Uterus (tissue), 4 donors: ENCODE results near the gene PDGFD. TPM values are rescaled to one million over a fixed set of nuclear protein-coding genes. Genes with fewer than 3 reads are reported as not detected.

Experiments used
- DNase-seq, 2 donors: peaks; one replicate each; pipeline ENCODE4 v3.0.0-alpha.2; 2019 to 2020
- H3K27ac ChIP-seq, 2 donors: fragments of 200-600 bp; sonication (generic); 1 replicate in 1 of 2; 2 replicates in 1 of 2; pipeline ENCODE4 v1.5.1; 2016 to 2018
- H3K27me3 ChIP-seq, 2 donors: fragments of 200-600 bp; sonication (generic); one replicate each; pipeline ENCODE4 v1.5.1; 2018 to 2019; ENCODE audit warnings: control low read depth in 1 of 2
- H3K36me3 ChIP-seq, 2 donors: fragments of 200-600 bp; sonication (generic); one replicate each; pipeline ENCODE4 v1.5.1; 2019; ENCODE audit warnings: control low read depth in 1 of 2
- H3K4me1 ChIP-seq, 2 donors: fragments of 200-600 bp; sonication (generic); one replicate each; pipeline ENCODE4 v1.5.1; 2018 to 2019; ENCODE audit warnings: control low read depth in 1 of 2
- H3K4me3 ChIP-seq, 2 donors: fragments of 200-600 bp; sonication (generic); 1 replicate in 1 of 2; 2 replicates in 1 of 2; pipeline ENCODE4 v1.5.1; 2018 to 2019; ENCODE audit warnings: mild to moderate bottlenecking in 1 of 2
- H3K9me3 ChIP-seq, 2 donors: fragments of 200-600 bp; sonication (generic); one replicate each; pipeline ENCODE4 v1.5.1; 2019; ENCODE audit warnings: control low read depth in 1 of 2
- CTCF ChIP-seq, 4 experiments: fragments of 200-600 bp in 2 of 4; fragments of 450-650 bp in 2 of 4; sonication (generic) in 2 of 4; IDR thresholded peaks; one replicate each; pipeline ENCODE4 v1.5.1; 2016 to 2019; ENCODE audit warnings: antibody characterized with exemption in 4 of 4, mild to moderate bottlenecking in 2 of 4, moderate library complexity in 1 of 4
- POLR2A ChIP-seq, 2 donors: fragments of 450-650 bp; IDR thresholded peaks; one replicate each; pipeline ENCODE4 v1.6.1; 2016; ENCODE audit warnings: antibody characterized with exemption in 2 of 2, mild to moderate bottlenecking in 1 of 2, moderate library complexity in 1 of 2
- intact Hi-C: fragments of 100-400 bp; cut with DNase I; formaldehyde crosslinking; loops from one replicate; pipeline ENCODE4 v1.15.1; 2023; ENCODE audit warnings: low total_unique reads
- total RNA-seq, 4 donors: library from RNA; depleted of rRNA in 3 of 4; stranded (reverse); fragments of >200 nt in 3 of 4; gene quantifications; one replicate each; pipeline versions ENCODE4 v1.1.0 to v1.2.4, GENCODE V29; 2014 to 2023
- donor health status: DM: yes; HTN: yes; CAD: no.

Gene PDGFD
- total RNA-seq, 4 donors from 2014 or later, result 2.8 to 57.9 (median 23.9) TPM

DNA sequence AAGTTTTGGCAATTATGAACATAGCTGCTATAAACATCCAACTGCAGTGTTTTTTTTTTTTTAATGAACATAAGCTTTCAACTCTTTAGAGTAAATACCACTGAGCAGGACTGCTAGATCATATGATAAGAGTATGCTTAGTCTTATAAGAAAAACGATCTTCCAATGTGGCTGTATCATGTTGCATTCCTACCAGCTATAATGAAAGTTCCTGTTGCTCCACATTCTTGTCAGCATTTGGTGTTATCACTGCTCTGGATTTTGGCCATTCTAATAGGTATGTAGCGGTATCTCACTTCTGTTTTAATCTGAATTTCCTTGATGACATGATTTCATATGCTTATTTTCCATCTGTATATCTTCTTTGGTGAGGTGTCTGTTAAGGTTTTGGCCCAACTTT is 50.4 kb downstream of the PDGFD start:
- H3K36me3 ChIP-seq, result no peaks in the 10 kb centered on the region
- H3K27ac ChIP-seq, result no peak overlapping the region
- H3K27me3 ChIP-seq, result no peaks in the 10 kb centered on the region
- no peaks in the 10 kb centered on the region for H3K9me3 ChIP-seq
- no peak for DNase-seq
- TF ChIP-seq POLR2A (IDR thresholded peaks at IDR 0.05), result no peak
- TF ChIP-seq CTCF (IDR thresholded peaks at IDR 0.05), result no peak
- H3K4me1 ChIP-seq, result no peaks in the 10 kb centered on the region
- intact Hi-C loops, result no loop called here
- no peak overlapping the region for H3K4me3 ChIP-seq

GRCh38 chr11:104106136-104106754 is 57.7 kb downstream of the PDGFD start:
- no peaks in the 10 kb centered on the region for H3K36me3 ChIP-seq
- DNase-seq, result no peak
- no peaks in the 10 kb centered on the region for H3K27me3 ChIP-seq
- intact Hi-C loops, result no loop called here
- H3K27ac ChIP-seq, result peak overlapping the region in 1 of 2 donors; percentile 24
- no peak for TF ChIP-seq CTCF (IDR thresholded peaks at IDR 0.05)
- TF ChIP-seq POLR2A (IDR thresholded peaks at IDR 0.05), result no peak
- no peak overlapping the region for H3K4me3 ChIP-seq
- no peaks in the 10 kb centered on the region for H3K9me3 ChIP-seq
- H3K4me1 ChIP-seq, result no peaks in the 10 kb centered on the region

DNA sequence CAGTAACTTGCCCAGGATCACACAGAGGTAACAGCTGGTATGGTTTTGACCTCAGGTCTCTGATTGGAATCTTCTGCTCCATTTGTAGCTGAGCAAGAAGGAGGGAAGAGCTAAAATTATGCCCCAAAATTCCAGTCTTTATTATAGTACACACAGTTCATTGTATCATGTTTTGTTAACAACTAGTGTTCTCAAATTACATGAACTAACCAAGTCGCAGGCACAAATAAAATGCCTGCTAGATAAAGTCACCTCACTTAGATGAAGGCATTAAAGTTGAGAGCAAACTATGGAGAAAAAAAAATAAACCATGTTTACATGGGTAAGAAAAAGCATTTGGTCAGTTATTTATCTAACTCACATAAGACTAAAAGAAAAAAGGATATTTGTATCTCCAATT is 58.8 kb downstream of the PDGFD start:
- H3K4me3 ChIP-seq, result no peak overlapping the region
- H3K27ac ChIP-seq, result no peak overlapping the region
- no peak for DNase-seq
- no peak for TF ChIP-seq POLR2A (IDR thresholded peaks at IDR 0.05)
- TF ChIP-seq CTCF (IDR thresholded peaks at IDR 0.05), result no peak
- no peaks in the 10 kb centered on the region for H3K9me3 ChIP-seq
- no peaks in the 10 kb centered on the region for H3K36me3 ChIP-seq
- no peaks in the 10 kb centered on the region for H3K4me1 ChIP-seq
- intact Hi-C loops, result no loop called here
- H3K27me3 ChIP-seq, result no peaks in the 10 kb centered on the region

DNA sequence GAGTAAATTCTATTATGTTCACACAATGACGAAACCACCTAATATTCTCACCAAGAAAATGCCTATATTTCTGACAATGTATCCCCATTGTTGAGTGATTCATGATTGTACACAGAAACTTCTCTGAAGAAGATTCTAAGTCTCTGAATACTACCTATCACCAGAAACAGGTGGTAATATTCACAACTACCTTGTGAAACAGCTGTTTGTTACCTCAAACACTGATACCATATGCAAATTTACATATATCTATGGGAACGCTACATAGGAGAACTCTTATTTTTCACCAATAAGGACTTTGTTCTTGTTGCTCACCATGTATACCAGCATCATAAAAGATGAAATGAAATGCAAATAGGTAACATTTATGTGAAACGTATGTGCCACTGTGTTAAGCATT is 59.3 kb downstream of the PDGFD start:
- no peak for TF ChIP-seq POLR2A (IDR thresholded peaks at IDR 0.05)
- TF ChIP-seq CTCF (IDR thresholded peaks at IDR 0.05), result no peak
- intact Hi-C loops, result no loop called here
- Histone ChIP-seq H3K4me1 (no peaks in the 10 kb centered on the region), H3K36me3 (no peaks in the 10 kb centered on the region), H3K27ac (no peak overlapping the region), H3K27me3 (no peaks in the 10 kb centered on the region), H3K4me3 (no peak overlapping the region), H3K9me3 (no peaks in the 10 kb centered on the region)
- no peak for DNase-seq

DNA sequence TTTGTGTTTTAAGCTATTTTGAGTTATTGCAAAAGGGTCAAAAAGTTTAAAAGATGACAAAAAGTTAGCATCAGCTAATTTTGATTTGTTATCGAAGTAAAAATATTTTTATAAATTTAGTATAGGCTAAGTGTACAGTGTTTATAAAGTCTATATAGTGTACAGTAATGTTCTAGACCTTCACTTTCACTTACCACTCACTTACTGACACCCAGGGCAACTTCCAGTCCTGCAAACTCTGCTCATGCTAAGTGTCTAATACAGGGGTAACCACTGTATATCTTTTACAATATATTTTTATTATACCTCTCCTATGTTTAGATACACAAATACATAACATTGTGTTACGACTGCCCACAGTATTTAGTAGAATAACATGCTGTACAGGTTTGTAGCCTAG is 59.7 kb downstream of the PDGFD start:
- no peak for DNase-seq
- TF ChIP-seq CTCF (IDR thresholded peaks at IDR 0.05) (no peak), POLR2A (IDR thresholded peaks at IDR 0.05) (no peak)
- intact Hi-C loops, result no loop called here
- no peaks in the 10 kb centered on the region for H3K9me3 ChIP-seq
- H3K27ac ChIP-seq, result no peak overlapping the region
- no peaks in the 10 kb centered on the region for H3K4me1 ChIP-seq
- H3K36me3 ChIP-seq, result no peaks in the 10 kb centered on the region
- no peak overlapping the region for H3K4me3 ChIP-seq
- H3K27me3 ChIP-seq, result no peaks in the 10 kb centered on the region
